ENCODE data around the gene SNX3.

DNA sequence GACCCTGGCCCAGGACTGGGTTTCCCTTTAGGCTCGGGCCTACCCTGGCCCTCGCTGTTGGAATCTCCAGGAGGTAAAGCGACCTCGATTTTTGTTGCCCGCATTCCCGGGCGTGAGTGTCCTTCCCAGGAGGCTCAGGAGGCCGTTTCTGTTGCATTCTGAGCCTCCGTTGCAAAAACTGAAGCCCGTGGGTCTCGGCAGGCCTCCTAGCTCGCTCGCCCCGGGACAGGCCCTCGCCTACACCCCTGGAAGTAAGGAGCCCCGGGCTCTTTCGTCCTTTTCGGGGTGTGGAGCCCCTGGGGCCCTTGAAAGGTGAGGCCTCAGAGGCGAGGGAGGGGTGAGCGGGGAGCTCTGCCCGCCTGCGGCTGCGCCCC is 92.8 kb downstream of the SNX3 start:
- TF ChIP-seq, protein P1, sequence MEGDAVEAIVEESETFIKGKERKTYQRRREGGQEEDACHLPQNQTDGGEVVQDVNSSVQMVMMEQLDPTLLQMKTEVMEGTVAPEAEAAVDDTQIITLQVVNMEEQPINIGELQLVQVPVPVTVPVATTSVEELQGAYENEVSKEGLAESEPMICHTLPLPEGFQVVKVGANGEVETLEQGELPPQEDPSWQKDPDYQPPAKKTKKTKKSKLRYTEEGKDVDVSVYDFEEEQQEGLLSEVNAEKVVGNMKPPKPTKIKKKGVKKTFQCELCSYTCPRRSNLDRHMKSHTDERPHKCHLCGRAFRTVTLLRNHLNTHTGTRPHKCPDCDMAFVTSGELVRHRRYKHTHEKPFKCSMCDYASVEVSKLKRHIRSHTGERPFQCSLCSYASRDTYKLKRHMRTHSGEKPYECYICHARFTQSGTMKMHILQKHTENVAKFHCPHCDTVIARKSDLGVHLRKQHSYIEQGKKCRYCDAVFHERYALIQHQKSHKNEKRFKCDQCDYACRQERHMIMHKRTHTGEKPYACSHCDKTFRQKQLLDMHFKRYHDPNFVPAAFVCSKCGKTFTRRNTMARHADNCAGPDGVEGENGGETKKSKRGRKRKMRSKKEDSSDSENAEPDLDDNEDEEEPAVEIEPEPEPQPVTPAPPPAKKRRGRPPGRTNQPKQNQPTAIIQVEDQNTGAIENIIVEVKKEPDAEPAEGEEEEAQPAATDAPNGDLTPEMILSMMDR (IDR thresholded peaks at IDR 0.05) = no peak
- no peak for TF ChIP-seq POLR2AphosphoS5 (IDR thresholded peaks at IDR 0.05)
- no peak for TF ChIP-seq POLR2A (IDR thresholded peaks at IDR 0.05)
